ENCODE results near the gene LRRC28.

- TF ChIP-seq, protein P1, sequence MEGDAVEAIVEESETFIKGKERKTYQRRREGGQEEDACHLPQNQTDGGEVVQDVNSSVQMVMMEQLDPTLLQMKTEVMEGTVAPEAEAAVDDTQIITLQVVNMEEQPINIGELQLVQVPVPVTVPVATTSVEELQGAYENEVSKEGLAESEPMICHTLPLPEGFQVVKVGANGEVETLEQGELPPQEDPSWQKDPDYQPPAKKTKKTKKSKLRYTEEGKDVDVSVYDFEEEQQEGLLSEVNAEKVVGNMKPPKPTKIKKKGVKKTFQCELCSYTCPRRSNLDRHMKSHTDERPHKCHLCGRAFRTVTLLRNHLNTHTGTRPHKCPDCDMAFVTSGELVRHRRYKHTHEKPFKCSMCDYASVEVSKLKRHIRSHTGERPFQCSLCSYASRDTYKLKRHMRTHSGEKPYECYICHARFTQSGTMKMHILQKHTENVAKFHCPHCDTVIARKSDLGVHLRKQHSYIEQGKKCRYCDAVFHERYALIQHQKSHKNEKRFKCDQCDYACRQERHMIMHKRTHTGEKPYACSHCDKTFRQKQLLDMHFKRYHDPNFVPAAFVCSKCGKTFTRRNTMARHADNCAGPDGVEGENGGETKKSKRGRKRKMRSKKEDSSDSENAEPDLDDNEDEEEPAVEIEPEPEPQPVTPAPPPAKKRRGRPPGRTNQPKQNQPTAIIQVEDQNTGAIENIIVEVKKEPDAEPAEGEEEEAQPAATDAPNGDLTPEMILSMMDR (conservative IDR thresholded peaks at IDR 0.05; ENCODE audit: low read depth, low read length): no peak
- no peak for TF ChIP-seq EZH2 (IDR thresholded peaks at IDR 0.05; ENCODE audit: borderline replicate concordance, low read depth, low read length, poor library complexity, severe bottlenecking)
Measured at GRCh38 chr15:99431661-99432091, 180.4 kb downstream of the LRRC28 start.
